Adrenal gland (tissue), 12 donors: ENCODE measurements around the gene OGT. TPM values are rescaled to one million over a fixed set of nuclear protein-coding genes. Genes with fewer than 3 reads are reported as not detected.
"Not testable (repeated sequence)": the region's sequence is repeated elsewhere in the genome, so short reads cannot be mapped to it uniquely, and the experiment has no call there.

Source experiments
- DNase-seq, 7 donors: peaks; one replicate each; pipeline ENCODE4 v3.0.0-alpha.2; 2019 to 2020
- H3K27ac ChIP-seq, 5 donors: fragments of 200-600 bp; sonication (generic) in 4 of 5; 1 replicate in 3 of 5; 2 replicates in 2 of 5; pipeline versions ENCODE4 v1.5.1 to v1.8.0; 2016 to 2020; ENCODE audit warnings: mild to moderate bottlenecking in 1 of 5
- H3K27me3 ChIP-seq: fragments of 200-600 bp; 2 replicates; pipeline ENCODE4 v1.8.0; 2021
- H3K36me3 ChIP-seq, 2 donors: fragments of 200-600 bp; replicated peaks in 1 of 2; 1 replicate in 1 of 2; 2 replicates in 1 of 2; pipeline versions ENCODE4 v1.5.1 to v1.8.0; 2018 to 2022
- H3K4me1 ChIP-seq, 2 donors: fragments of 200-600 bp; replicated peaks in 1 of 2; 1 replicate in 1 of 2; 2 replicates in 1 of 2; pipeline versions ENCODE4 v1.5.1 to v1.8.0; 2018 to 2021
- H3K4me3 ChIP-seq, 4 donors: fragments of 200-600 bp; sonication (generic) in 3 of 4; one replicate each; pipeline ENCODE4 v1.5.1; 2016 to 2018
- H3K9me3 ChIP-seq, 3 donors: fragments of 200-600 bp; sonication (generic) in 1 of 3; replicated peaks in 1 of 3; 1 replicate in 2 of 3; 2 replicates in 1 of 3; pipeline versions ENCODE4 v1.5.1 to v1.8.0; 2016 to 2021
- CTCF ChIP-seq, 6 experiments: fragments of 450-650 bp in 4 of 6; fragments of 200-600 bp in 2 of 6; sonication (generic) in 1 of 6; IDR thresholded peaks; 1 replicate in 5 of 6; 2 replicates in 1 of 6; pipeline versions ENCODE4 v1.5.1 to v1.8.0; 2016 to 2021; ENCODE audit warnings: antibody characterized with exemption in 6 of 6, mild to moderate bottlenecking in 2 of 6, moderate library complexity in 1 of 6
- POLR2A ChIP-seq, 2 donors: fragments of 450-650 bp; IDR thresholded peaks; one replicate each; pipeline ENCODE4 v1.6.1; 2017; ENCODE audit warnings: antibody characterized with exemption in 2 of 2, mild to moderate bottlenecking in 2 of 2, moderate library complexity in 1 of 2
- WGBS, 4 donors: extraction: QIAGEN DNeasy Blood & Tissue Kit in 2 of 4; methylation state at CpG; one replicate each; pipeline versions ENCODE4 v1.1.5 to v1.1.7; 2013 to 2017; 5-methylcytosine and 5-hydroxymethylcytosine counted together
- intact Hi-C, 2 donors: fragments of 100-400 bp; cut with DNase I; formaldehyde crosslinking; loops; one replicate each; pipeline versions ENCODE4 v1.14.1 to v1.15.0; 2022 to 2023
- polyA plus RNA-seq, 3 donors: library from polyadenylated mRNA; stranded (reverse); fragments of 200-250 nt in 2 of 3; fragments of 350-450 nt in 1 of 3; fragmentation: Illumina TruSeq in 1 of 3; extraction: RNeasy Lipid Tissue Mini Kit (QIAGEN cat#74804) in 1 of 3; gene quantifications; one replicate each; pipeline ENCODE4 v1.2.3, GENCODE V29; 2013 to 2014
- total RNA-seq, 9 donors: library from RNA; depleted of rRNA in 4 of 9; stranded (reverse); fragments of >200 nt in 4 of 9; fragments of 120-200 nt in 1 of 9; fragmentation: NEBNext Ultra II Directional in 1 of 9; extraction: Animal tissue kit (Norgen Biotek cat#: 25700) in 1 of 9; gene quantifications; one replicate each; pipeline versions ENCODE4 v1.1.0 to v1.2.4, GENCODE V29; 2013 to 2023
- donor health status: healthy with polysubstance abuse.
- donor health status: Bipolar disorder and iron deficiency.
- donor health status: DM: yes; HTN: yes; CAD: no.
- donor health status: DM: no; HTN: no; CAD: no.
- donor health status: DM: no; HTN: no; CAD: no.
- donor health status: DM: yes; HTN: yes; CAD: no.

Gene OGT
- total and polyA plus RNA-seq, 12 donors: 38.0 to 164 (median 103) TPM

GRCh38 chrX:71492231-71493065 is 40.5 kb upstream of the OGT start:
- intact Hi-C loops: no loop called here
- H3K4me3 ChIP-seq: peak overlapping the region in 2 of 4 donors; percentile 19 to 60
- H3K27me3 ChIP-seq: no peaks in the 10 kb centered on the region
- H3K27ac ChIP-seq: peak overlapping the region in 1 of 5 donors; percentile 33
- WGBS, 4 donors: 0 to 43% (median 17%) methylated on average over 2 to 75 of the region's 76 CpGs
- TF ChIP-seq CTCF (IDR thresholded peaks at IDR 0.05) (no peak), POLR2A (IDR thresholded peaks at IDR 0.05) (no peak)
- peak; percentile 25 to 58 (median 45) for DNase-seq
- no peaks in the 10 kb centered on the region for H3K4me1 ChIP-seq
- no peaks in the 10 kb centered on the region for H3K36me3 ChIP-seq
- H3K9me3 ChIP-seq: no peaks in the 10 kb centered on the region

- H3K4me1 ChIP-seq: no peaks in the 10 kb centered on the region
- H3K27ac ChIP-seq: peak overlapping the region in 1 of 5 donors; percentile 6
- no peaks in the 10 kb centered on the region for H3K27me3 ChIP-seq
- no peak for TF ChIP-seq CTCF (IDR thresholded peaks at IDR 0.05)
- TF ChIP-seq POLR2A (IDR thresholded peaks at IDR 0.05): no peak
- DNase-seq: peak in 4 of 7 donors; percentile 22 to 62 (median 32)
- H3K36me3 ChIP-seq: no peaks in the 10 kb centered on the region
- intact Hi-C loops: no loop called here
- peak overlapping the region in 1 of 4 donors; percentile 60 for H3K4me3 ChIP-seq
- 51 to 68% (median 62%) methylated on average over 9 to 16 of the region's 16 CpGs for WGBS, 4 donors
- H3K9me3 ChIP-seq: no peaks in the 10 kb centered on the region
Measured at GRCh38 chrX:71493111-71493613, 39.7 kb upstream of the OGT start.

- H3K27ac ChIP-seq, H3K4me3 ChIP-seq, DNase-seq, H3K9me3 ChIP-seq, H3K27me3 ChIP-seq, H3K4me1 ChIP-seq, H3K36me3 ChIP-seq, intact Hi-C loops: not testable (repeated sequence)
- 60 to 86% (median 72%) methylated on average over 3 of the region's 3 CpGs for WGBS, 4 donors
Measured at GRCh38 chrX:71495979-71496378, 36.9 kb upstream of the OGT start.

- H3K36me3 ChIP-seq: no peaks in the 10 kb centered on the region
- no peak overlapping the region for H3K27ac ChIP-seq
- intact Hi-C loops: no loop called here
- no peaks in the 10 kb centered on the region for H3K27me3 ChIP-seq
- 79 to 89% (median 86%) methylated on average over 3 of the region's 3 CpGs for WGBS, 4 donors
- TF ChIP-seq POLR2A (IDR thresholded peaks at IDR 0.05) (no peak), CTCF (IDR thresholded peaks at IDR 0.05) (no peak)
- no peaks in the 10 kb centered on the region for H3K9me3 ChIP-seq
- DNase-seq: no peak
- no peak overlapping the region for H3K4me3 ChIP-seq
- no peaks in the 10 kb centered on the region for H3K4me1 ChIP-seq
Measured at GRCh38 chrX:71496476-71496875, 36.4 kb upstream of the OGT start.

- H3K27ac ChIP-seq, DNase-seq, H3K4me1 ChIP-seq, intact Hi-C loops, H3K9me3 ChIP-seq, H3K36me3 ChIP-seq, H3K4me3 ChIP-seq, H3K27me3 ChIP-seq: not testable (repeated sequence)
- 78 to 98% (median 93%) methylated on average over 3 to 5 of the region's 5 CpGs for WGBS, 4 donors
Measured at GRCh38 chrX:71502080-71502479, 30.8 kb upstream of the OGT start.
